Muscle layer of duodenum (tissue), 2 donors: ENCODE results near the gene IQSEC3.

ENCODE experiments used
- H3K27ac ChIP-seq: one replicate; pipeline ENCODE4 v1.7.0; 2013; ENCODE audit warnings: mild to moderate bottlenecking, low read length
- H3K27me3 ChIP-seq: one replicate; pipeline ENCODE4 v1.7.0; 2013; ENCODE audit warnings: low read depth, mild to moderate bottlenecking, control low read depth, low read length
- H3K36me3 ChIP-seq, 2 donors: one replicate each; pipeline ENCODE4 v1.7.0; 2013; ENCODE audit warnings: low read length in 2 of 2, control low read depth in 1 of 2, mild to moderate bottlenecking in 1 of 2; ENCODE audit not compliant: insufficient read depth in 2 of 2, control insufficient read depth in 1 of 2
- H3K4me1 ChIP-seq, 2 donors: one replicate each; pipeline ENCODE4 v1.7.0; 2013; ENCODE audit warnings: low read length in 2 of 2, mild to moderate bottlenecking in 2 of 2, control low read depth in 1 of 2, moderate library complexity in 1 of 2; ENCODE audit not compliant: insufficient read depth in 2 of 2, control insufficient read depth in 1 of 2
- H3K4me3 ChIP-seq, 2 donors: one replicate each; pipeline ENCODE4 v1.7.0; 2013; ENCODE audit warnings: low read length in 2 of 2, low read depth in 1 of 2, mild to moderate bottlenecking in 1 of 2
- H3K9me3 ChIP-seq, 2 donors: one replicate each; pipeline ENCODE4 v1.7.0; 2013; ENCODE audit warnings: low read length in 2 of 2, control low read depth in 1 of 2, mild to moderate bottlenecking in 1 of 2; ENCODE audit not compliant: control insufficient read depth in 1 of 2
- donor health status: healthy.

Gene IQSEC3

DNA sequence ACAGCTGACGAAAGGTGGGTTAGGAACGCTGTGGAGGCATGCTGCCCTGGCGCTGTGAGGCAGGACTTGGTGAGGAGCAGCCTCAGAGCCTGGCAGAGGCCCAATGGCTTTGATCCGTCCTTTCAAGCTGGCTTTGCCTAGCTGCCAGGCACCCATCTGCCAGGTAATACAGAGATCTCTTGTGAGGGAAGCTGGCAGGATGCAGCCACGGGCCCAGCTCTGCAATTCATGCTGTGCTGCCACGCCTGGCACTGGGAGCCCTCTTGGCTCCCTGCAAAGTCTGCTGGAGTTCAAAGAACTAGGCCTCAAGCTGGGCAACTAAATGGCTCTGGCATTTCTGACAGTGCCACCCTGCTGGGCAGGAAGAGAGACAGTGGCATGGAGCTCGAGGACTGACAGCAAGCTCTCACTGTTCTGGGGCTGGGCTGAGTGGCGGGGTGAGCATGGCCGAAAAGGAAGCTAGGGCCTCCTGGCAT is 18.7 kb downstream of the IQSEC3 start:
- no peaks in the 10 kb centered on the region for H3K4me1 ChIP-seq
- H3K9me3 ChIP-seq: peaks cover 0 to 4% of the 10 kb centered on the region in 2 donors
- peaks cover 11% of the 10 kb centered on the region for H3K27me3 ChIP-seq
- H3K36me3 ChIP-seq: no peaks in the 10 kb centered on the region
- no peak overlapping the region for H3K4me3 ChIP-seq
- H3K27ac ChIP-seq: no peak overlapping the region

DNA sequence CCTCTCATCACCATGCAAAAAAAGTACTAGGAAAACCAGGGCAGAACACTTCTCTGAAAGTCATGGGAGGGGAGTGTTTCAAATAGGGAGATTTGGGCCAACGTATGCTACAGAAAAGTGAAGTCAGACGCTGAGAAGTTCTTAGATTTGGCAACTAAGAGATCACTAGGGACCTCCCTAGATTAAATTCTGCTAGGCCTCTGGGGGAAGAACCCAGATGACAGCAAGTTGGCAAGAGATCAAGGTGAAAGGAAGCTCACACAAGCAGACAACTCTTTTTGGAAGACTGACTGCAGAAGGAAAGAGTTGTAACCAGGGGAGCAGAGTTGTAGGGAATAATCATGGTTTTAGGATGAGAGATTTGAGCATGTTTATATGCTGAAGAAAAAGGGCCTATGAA is 20.7 kb downstream of the IQSEC3 start:
- H3K9me3 ChIP-seq: peaks cover 0 to 4% of the 10 kb centered on the region in 2 donors
- H3K27ac ChIP-seq: no peak overlapping the region
- no peak overlapping the region for H3K4me3 ChIP-seq
- H3K36me3 ChIP-seq: no peaks in the 10 kb centered on the region
- no peaks in the 10 kb centered on the region for H3K4me1 ChIP-seq
- H3K27me3 ChIP-seq: no peaks in the 10 kb centered on the region

DNA sequence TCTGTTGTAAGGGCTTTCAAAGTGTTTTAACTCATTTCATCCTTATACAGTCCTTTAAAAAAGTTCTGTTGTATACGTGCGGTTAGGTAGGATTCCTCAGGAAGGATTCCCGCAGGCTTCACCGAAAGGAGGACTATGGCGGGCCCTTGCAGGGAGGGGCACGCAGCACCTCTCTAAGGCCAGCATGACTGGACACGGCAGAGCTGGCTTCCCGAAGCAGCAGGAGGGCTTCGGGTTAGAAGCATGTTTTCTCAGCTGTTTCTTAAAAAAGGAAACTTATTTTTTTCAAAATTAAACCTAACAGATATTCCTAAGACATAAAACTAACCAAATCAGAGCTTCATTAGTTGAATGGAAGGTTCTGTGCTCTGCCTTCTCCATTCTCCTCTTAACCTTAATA is 21.3 kb downstream of the IQSEC3 start:
- Histone ChIP-seq H3K36me3 (no peaks in the 10 kb centered on the region), H3K27ac (no peak overlapping the region), H3K4me1 (no peaks in the 10 kb centered on the region), H3K4me3 (no peak overlapping the region), H3K9me3 (peaks cover 0 to 4% of the 10 kb centered on the region in 2 donors), H3K27me3 (no peaks in the 10 kb centered on the region)

DNA sequence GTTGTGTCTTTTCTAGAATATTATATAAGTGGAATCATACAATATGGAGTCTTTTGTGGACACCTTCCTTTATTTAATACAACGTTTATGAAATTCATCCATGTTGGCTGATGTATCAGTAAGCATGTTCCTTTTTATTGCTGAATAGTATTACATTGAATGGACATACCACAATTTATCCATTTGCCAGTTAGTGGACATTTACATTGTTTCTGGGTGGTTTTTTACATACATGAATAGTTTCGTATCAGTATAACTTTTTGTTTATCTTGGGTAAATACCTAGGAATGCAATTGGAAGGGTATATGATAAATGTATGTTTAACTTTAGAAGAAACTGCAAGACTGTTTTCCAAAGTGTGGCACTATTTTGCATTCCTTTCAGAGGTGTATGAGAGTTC is 23.1 kb downstream of the IQSEC3 start:
- Histone ChIP-seq H3K4me1 (no peaks in the 10 kb centered on the region), H3K27me3 (no peaks in the 10 kb centered on the region), H3K36me3 (no peaks in the 10 kb centered on the region)

DNA sequence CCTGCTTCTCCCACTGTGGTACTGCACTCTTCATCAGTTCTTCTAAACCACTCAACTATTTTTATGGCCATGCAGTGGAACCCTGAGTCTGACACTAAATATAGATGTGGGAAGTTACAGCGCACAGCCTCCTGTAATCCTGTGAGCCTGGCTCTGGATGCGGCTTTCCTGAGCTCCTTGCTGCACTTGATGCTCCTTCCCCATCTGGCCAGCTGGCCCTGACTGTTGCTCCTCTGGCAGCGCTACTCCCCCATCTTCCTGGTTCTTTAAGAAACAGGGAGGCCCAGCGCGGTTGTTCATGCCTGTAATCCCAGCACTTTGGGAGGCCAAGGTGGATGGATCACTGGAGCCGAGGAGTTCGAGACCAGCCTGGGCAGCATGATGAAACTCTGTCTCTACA is 24.6 kb downstream of the IQSEC3 start:
- H3K27ac ChIP-seq: no peak overlapping the region
- no peak overlapping the region for H3K4me3 ChIP-seq
- H3K9me3 ChIP-seq: peaks cover 0 to 4% of the 10 kb centered on the region in 2 donors
- H3K27me3 ChIP-seq: no peaks in the 10 kb centered on the region
- no peaks in the 10 kb centered on the region for H3K4me1 ChIP-seq
- no peaks in the 10 kb centered on the region for H3K36me3 ChIP-seq

More for the DNA sequence above, 23.1 kb downstream of the IQSEC3 start:
- Histone ChIP-seq H3K4me3 (no peak overlapping the region), H3K9me3 (peaks cover 0 to 4% of the 10 kb centered on the region in 2 donors), H3K27ac (no peak overlapping the region)

DNA sequence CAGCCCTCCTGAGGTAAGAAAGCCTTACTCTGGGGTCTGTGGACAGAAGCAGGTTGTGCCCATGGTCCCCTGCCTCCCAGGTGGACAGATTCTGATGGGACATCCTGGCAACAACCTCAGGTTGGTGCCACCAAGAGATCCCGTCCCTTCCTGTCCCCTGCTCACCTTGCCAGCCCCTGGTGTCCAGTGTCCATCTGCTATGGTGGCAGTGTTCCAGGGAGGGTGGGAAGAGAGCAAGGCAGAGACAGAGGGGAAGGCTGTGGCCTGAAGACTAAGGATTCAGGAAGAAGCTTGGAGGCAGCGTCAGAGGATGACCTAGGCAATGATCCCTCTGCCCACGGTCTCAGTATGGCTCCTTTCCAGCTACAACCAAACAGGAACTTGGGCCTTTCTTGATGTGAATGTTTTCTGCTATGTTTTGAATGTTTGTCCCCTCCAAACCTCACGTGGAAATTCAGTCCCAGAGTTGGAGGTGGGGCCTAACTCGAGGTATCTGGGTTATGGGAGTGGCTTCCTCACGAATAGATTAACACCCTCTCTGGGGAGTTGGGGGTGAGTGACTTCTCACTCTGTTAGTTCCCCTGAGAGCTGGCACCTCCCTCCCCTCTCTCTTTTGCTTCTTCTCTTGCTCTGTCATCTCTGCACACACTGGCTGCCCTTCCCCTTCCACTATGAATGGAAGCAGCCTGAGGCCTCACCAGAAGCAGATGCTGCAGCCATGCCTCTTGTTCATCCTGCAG is 26.9 kb downstream of the IQSEC3 start:
- no peaks in the 10 kb centered on the region for H3K36me3 ChIP-seq
- H3K4me3 ChIP-seq: no peak overlapping the region
- H3K27ac ChIP-seq: no peak overlapping the region
- no peaks in the 10 kb centered on the region for H3K4me1 ChIP-seq
- H3K9me3 ChIP-seq: peaks cover 0 to 4% of the 10 kb centered on the region in 2 donors
- no peaks in the 10 kb centered on the region for H3K27me3 ChIP-seq

DNA sequence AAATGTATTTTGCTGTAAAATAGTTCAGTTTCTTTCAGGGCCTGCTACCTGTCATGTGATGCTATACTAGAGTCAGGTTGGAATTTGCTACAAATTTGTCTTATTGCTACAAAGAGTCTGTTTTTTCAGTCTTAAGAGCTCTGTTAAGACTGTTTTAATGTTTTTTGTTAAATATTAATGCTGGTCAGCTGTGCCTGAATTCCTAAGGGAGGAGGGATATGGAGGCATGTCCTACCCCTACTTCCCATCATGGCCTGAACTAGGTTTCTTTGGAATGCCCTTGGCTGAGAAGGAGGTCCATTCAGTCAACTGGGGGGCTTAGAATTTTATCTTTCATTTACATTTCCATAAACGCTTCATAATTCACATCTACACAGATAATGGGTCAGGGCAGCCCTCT is 30.0 kb downstream of the IQSEC3 start:
- no peak overlapping the region for H3K27ac ChIP-seq

DNA sequence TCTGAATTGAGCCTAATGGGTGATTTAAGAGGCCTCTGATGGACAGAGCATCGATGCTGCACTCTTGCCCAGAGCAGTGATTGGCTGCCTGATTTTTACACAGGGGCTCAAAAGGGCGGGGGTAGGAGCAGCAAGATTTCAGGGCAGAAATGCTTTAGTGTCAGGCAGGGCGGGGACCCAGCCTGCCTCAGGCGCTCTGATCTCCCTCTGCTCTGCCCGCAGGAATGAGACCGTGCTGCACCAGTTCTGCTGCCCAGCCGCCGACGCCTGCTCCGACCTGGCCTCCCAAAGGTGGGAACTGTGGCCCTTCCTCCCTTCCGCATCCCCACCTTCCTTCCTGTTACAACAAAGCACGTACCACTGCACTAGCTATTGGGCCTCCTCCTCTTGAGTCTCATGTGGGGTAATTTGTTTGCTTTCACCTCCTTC is 32.4 kb downstream of the IQSEC3 start:
- Histone ChIP-seq H3K4me1 (no peaks in the 10 kb centered on the region), H3K36me3 (no peaks in the 10 kb centered on the region), H3K27me3 (peaks cover 6% of the 10 kb centered on the region), H3K4me3 (no peak overlapping the region), H3K27ac (no peak overlapping the region), H3K9me3 (no peaks in the 10 kb centered on the region)

More for the DNA sequence above, 30.0 kb downstream of the IQSEC3 start:
- H3K4me1 ChIP-seq: no peaks in the 10 kb centered on the region
- H3K27me3 ChIP-seq: peaks cover 6% of the 10 kb centered on the region
- no peaks in the 10 kb centered on the region for H3K36me3 ChIP-seq
- no peak overlapping the region for H3K4me3 ChIP-seq
- H3K9me3 ChIP-seq: no peaks in the 10 kb centered on the region

DNA sequence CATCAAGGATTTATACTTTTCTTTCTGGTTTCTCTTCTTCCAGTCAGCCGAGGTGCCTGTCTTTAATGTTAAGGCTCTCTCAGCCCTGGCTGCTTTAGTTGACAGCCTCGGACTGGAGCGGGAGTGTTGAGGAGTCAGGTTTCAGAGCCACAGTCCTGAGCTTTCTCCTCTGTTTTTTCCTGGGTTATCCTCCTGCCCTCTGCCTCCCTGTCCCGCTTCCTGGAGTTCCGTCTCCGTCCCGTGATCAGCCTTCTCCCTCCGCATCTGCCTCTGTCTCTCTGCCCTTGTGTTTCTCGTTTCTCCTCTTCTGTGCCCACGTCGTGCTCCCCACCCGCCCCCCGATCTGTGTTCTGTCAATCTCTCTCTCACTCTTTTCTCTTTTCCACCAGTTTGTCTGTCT is 33.0 kb downstream of the IQSEC3 start:
- Histone ChIP-seq H3K36me3 (no peaks in the 10 kb centered on the region), H3K27me3 (peaks cover 6% of the 10 kb centered on the region), H3K9me3 (no peaks in the 10 kb centered on the region), H3K27ac (no peak overlapping the region), H3K4me3 (no peak overlapping the region), H3K4me1 (no peaks in the 10 kb centered on the region)

DNA sequence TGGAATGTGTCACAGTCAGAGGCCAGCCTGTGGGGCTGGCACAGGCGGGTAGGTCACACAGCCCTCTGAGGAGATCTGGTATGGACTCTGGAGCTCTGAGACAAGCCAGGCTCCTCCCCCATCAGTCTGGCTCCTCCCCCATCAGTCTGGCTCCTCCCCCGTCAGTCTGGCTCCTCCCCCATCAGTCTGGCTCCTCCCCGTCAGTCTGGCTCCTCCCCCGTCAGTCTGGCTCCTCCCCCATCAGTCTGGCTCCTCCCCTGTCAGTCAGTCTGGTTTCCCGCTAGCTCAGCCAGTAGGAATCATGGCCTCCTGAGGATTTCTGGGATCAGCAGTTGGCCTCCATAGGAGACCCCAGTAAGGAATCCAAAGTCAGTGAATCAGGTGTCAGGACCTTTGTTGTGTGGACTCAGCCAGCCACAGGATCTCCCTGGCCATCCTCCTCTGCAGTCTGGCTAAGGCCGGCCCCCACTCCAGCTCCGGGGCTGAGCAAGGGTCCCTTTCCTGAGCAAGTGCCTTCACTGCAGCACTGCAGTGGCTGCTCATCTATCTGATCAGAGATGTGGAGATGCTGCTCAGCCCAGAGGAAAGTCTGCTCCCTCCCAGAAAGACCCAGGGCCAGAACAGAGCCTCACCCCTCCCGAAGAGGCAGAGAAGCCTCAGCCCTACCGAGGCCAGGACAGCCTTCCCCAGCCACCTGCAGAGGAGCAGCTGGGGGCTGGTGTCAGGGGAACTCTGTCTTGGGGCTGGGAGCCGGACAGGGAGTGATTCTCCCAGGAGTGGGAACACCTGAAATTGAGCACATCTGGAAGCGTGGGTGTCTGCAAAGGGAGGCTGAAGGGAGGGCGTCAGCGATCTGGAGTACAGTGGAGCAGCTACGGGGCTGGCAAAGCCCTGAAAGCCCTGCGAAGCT is 35.7 kb downstream of the IQSEC3 start:
- Histone ChIP-seq H3K36me3 (no peaks in the 10 kb centered on the region), H3K27ac (no peak overlapping the region), H3K9me3 (no peaks in the 10 kb centered on the region), H3K27me3 (peaks cover 6% of the 10 kb centered on the region), H3K4me1 (no peaks in the 10 kb centered on the region), H3K4me3 (no peak overlapping the region)

DNA sequence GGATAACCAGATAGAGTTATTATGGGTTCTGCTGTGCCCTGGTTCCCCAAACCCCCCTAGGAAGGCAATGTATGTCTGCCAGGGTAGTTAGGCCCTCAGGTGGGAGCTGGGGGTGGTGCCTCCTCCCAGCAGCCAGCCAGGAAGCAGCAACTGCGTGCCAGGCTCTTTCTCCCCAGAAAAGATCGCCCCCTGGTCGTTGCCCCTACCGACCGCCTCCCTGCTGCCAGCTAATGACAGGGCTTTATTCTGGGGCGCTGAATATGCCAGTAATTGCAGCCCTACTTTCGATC is 36.3 kb downstream of the IQSEC3 start:
- Histone ChIP-seq H3K4me3 (no peak overlapping the region), H3K27me3 (peaks cover 6% of the 10 kb centered on the region), H3K4me1 (no peaks in the 10 kb centered on the region), H3K36me3 (no peaks in the 10 kb centered on the region), H3K27ac (no peak overlapping the region), H3K9me3 (no peaks in the 10 kb centered on the region)
